ENCODE measurements around the gene UBR4.

DNA sequence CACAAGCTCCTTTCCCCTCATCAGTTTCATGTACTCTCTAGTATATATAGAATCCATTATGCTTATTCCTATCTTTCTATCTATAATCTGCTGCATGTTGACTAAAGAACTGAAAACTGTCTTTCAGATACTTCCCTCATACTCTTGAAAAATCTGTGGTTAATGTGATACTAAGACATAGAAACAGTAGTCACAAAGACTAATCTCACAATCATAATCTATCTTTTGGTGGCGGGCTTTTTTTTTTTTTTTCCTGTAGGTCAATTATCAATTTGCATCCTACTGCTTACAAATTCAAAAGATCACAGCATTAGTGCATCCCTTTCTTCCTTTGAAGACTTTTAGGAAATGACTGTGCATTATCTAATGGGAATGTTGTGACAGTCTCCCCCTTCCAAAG, 4.7 kb downstream of the UBR4 start:
- no peak for TF ChIP-seq CTCF (IDR thresholded peaks at IDR 0.05)
- TF ChIP-seq POLR2A (IDR thresholded peaks at IDR 0.05), result no peak

Data from sigmoid colon (tissue), 3 donors.